ENCODE data around the gene SLC22A23. TPM values are rescaled to one million over a fixed set of nuclear protein-coding genes. Genes with fewer than 3 reads are reported as not detected.

The SLC22A23 gene
- total RNA-seq, 1 donor from 2014 or later: 0.05 TPM

GRCh38 chr6:3221578-3221977, 235.3 kb downstream of the SLC22A23 start:
- intact Hi-C loops (cut with micrococcal nuclease): no loop called here

GRCh38 chr6:3220366-3220765, 236.5 kb downstream of the SLC22A23 start:
- Mint-ChIP-seq H3K27ac (no peak overlapping the region), H3K27me3 (ENCODE audit: insufficient read depth) (peaks cover 45% of the 10 kb centered on the region), H3K36me3 (ENCODE audit: low read depth) (no peaks in the 10 kb centered on the region), H3K4me3 (no peak overlapping the region), H3K4me1 (ENCODE audit: low read depth) (no peaks in the 10 kb centered on the region), H3K9me3 (peaks cover 5% of the 10 kb centered on the region)
- DNase-seq (ENCODE audit: low spot score): no peak
- intact Hi-C loops (cut with micrococcal nuclease): no loop called here

More at GRCh38 chr6:3221578-3221977, 235.3 kb downstream of the SLC22A23 start:
- H3K27me3 Mint-ChIP-seq (ENCODE audit: insufficient read depth): peaks cover 53% of the 10 kb centered on the region
- peaks cover 5% of the 10 kb centered on the region for H3K9me3 Mint-ChIP-seq
- H3K4me1 Mint-ChIP-seq (ENCODE audit: low read depth): peaks cover 5% of the 10 kb centered on the region
- no peak overlapping the region for H3K4me3 Mint-ChIP-seq
- no peak for DNase-seq (ENCODE audit: low spot score)
- H3K36me3 Mint-ChIP-seq (ENCODE audit: low read depth): no peaks in the 10 kb centered on the region
- no peak overlapping the region for H3K27ac Mint-ChIP-seq

Other genes starting within 250 kb of the SLC22A23 start
- gene TUBB2B, start 229.4 kb downstream of the SLC22A23 start, total RNA-seq: 0.20 and 0.57 TPM in 2 replicates
- 32.1 and 35.4 TPM in 2 replicates for gene PSMG4, start 198.1 kb downstream of the SLC22A23 start, total RNA-seq